Breast epithelium (tissue), 4 donors: ENCODE measurements around the gene DEFB113. TPM values are rescaled to one million over a fixed set of nuclear protein-coding genes. Genes with fewer than 3 reads are reported as not detected.

Source experiments
- DNase-seq, 2 donors: peaks; one replicate each; pipeline ENCODE4 v3.0.0-alpha.2; 2019; ENCODE audit warnings: low spot score in 2 of 2
- H3K27ac ChIP-seq, 2 donors: fragments of 200-600 bp; sonication (generic) in 1 of 2; one replicate each; pipeline ENCODE4 v1.5.1; 2016 to 2019; ENCODE audit warnings: mild to moderate bottlenecking in 1 of 2
- H3K27me3 ChIP-seq, 2 donors: fragments of 200-600 bp; sonication (generic) in 1 of 2; one replicate each; pipeline versions ENCODE4 v1.5.1 to v1.6.0; 2017 to 2019; ENCODE audit warnings: control low read depth in 1 of 2, mild to moderate bottlenecking in 1 of 2
- H3K36me3 ChIP-seq: fragments of 200-600 bp; one replicate; pipeline ENCODE4 v1.5.1; 2019
- H3K4me1 ChIP-seq, 2 donors: fragments of 200-600 bp; sonication (generic); one replicate each; pipeline ENCODE4 v1.5.1; 2016 to 2019; ENCODE audit warnings: control low read depth in 1 of 2
- H3K4me3 ChIP-seq, 3 donors: fragments of 200-600 bp; sonication (generic); 1 replicate in 2 of 3; 2 replicates in 1 of 3; pipeline ENCODE4 v1.5.1; 2016 to 2019; ENCODE audit warnings: mild to moderate bottlenecking in 3 of 3, moderate library complexity in 2 of 3
- H3K9me3 ChIP-seq, 2 donors: fragments of 200-600 bp; sonication (generic) in 1 of 2; one replicate each; pipeline ENCODE4 v1.5.1; 2016 to 2019; ENCODE audit warnings: control low read depth in 1 of 2
- CTCF ChIP-seq, 3 donors: fragments of 450-650 bp; IDR thresholded peaks; one replicate each; pipeline ENCODE4 v1.5.1; 2016 to 2017; ENCODE audit warnings: antibody characterized with exemption in 3 of 3, mild to moderate bottlenecking in 3 of 3, moderate library complexity in 3 of 3
- POLR2A ChIP-seq: fragments of 450-650 bp; IDR thresholded peaks from one replicate; pipeline ENCODE4 v1.6.1; 2016; ENCODE audit warnings: antibody characterized with exemption, mild to moderate bottlenecking, moderate library complexity
- POLR2AphosphoS5 ChIP-seq, 3 donors: sonication (generic); formaldehyde crosslinking; IDR thresholded peaks; one replicate each; pipeline ENCODE4 v1.6.1; 2017; ENCODE audit warnings: antibody characterized with exemption in 3 of 3
- intact Hi-C: fragments of 100-400 bp; cut with DNase I; formaldehyde crosslinking; loops from one replicate; pipeline ENCODE4 v1.15.1; 2023; ENCODE audit warnings: low total_unique reads
- total RNA-seq, 3 donors: library from RNA; depleted of rRNA; stranded (reverse); fragments of >200 nt; gene quantifications; one replicate each; pipeline ENCODE4 v1.1.0, GENCODE V29; 2016

The DEFB113 gene
- not detected for total RNA-seq

- TF ChIP-seq POLR2A, result no peak
- no peak for TF ChIP-seq CTCF (IDR thresholded peaks at IDR 0.05)
- no peak for TF ChIP-seq POLR2AphosphoS5 (IDR thresholded peaks at IDR 0.05)
- Histone ChIP-seq H3K4me3 (no peak within 1 kb of the TSS), H3K4me1 (no peaks in the 10 kb centered on the region), H3K36me3 (no peaks in the 10 kb centered on the region), H3K27me3 (no peaks in the 10 kb centered on the region), H3K27ac (no peak within 1 kb of the TSS), H3K9me3 (no peaks in the 10 kb centered on the region)
- no peak for DNase-seq
- intact Hi-C loops, result no loop called here
Measured at GRCh38 chr6:49969605-49970004, at the start of gene DEFB113. Gene DEFB113 (minus strand): TSS chr6:49969625. CDS start chr6:49969625, 0 bp downstream.

- H3K36me3 ChIP-seq, result no peaks in the 10 kb centered on the region
- H3K27me3 ChIP-seq, result no peaks in the 10 kb centered on the region
- no peaks in the 10 kb centered on the region for H3K4me1 ChIP-seq
- no peak overlapping the region for H3K27ac ChIP-seq
- intact Hi-C loops, result no loop called here
- no peaks in the 10 kb centered on the region for H3K9me3 ChIP-seq
- TF ChIP-seq CTCF (IDR thresholded peaks at IDR 0.05), result no peak
- TF ChIP-seq POLR2AphosphoS5 (IDR thresholded peaks at IDR 0.05), result no peak
- TF ChIP-seq POLR2A, result no peak
- no peak for DNase-seq
- no peak overlapping the region for H3K4me3 ChIP-seq
Measured at GRCh38 chr6:50007819-50008218, 38.4 kb upstream of the DEFB113 start.

- Histone ChIP-seq H3K4me3 (no peak overlapping the region), H3K36me3 (no peaks in the 10 kb centered on the region), H3K9me3 (no peaks in the 10 kb centered on the region), H3K4me1 (no peaks in the 10 kb centered on the region), H3K27me3 (no peaks in the 10 kb centered on the region), H3K27ac (no peak overlapping the region)
- intact Hi-C loops, result no loop called here
- DNase-seq, result no peak
- TF ChIP-seq CTCF (IDR thresholded peaks at IDR 0.05) (no peak), POLR2A (no peak), POLR2AphosphoS5 (IDR thresholded peaks at IDR 0.05) (no peak)
Measured at GRCh38 chr6:50003139-50003538, 33.7 kb upstream of the DEFB113 start.

GRCh38 chr6:49995278-49995677 lies 25.9 kb upstream of the DEFB113 start:
- no peaks in the 10 kb centered on the region for H3K36me3 ChIP-seq
- intact Hi-C loops, result no loop called here
- TF ChIP-seq POLR2AphosphoS5 (IDR thresholded peaks at IDR 0.05), result no peak
- H3K4me1 ChIP-seq, result no peaks in the 10 kb centered on the region
- no peak for DNase-seq
- no peaks in the 10 kb centered on the region for H3K9me3 ChIP-seq
- H3K27ac ChIP-seq, result no peak overlapping the region
- no peaks in the 10 kb centered on the region for H3K27me3 ChIP-seq
- no peak overlapping the region for H3K4me3 ChIP-seq

GRCh38 chr6:49988900-49989299 lies 19.5 kb upstream of the DEFB113 start:
- TF ChIP-seq CTCF (IDR thresholded peaks at IDR 0.05) (no peak), POLR2A (no peak), POLR2AphosphoS5 (IDR thresholded peaks at IDR 0.05) (no peak)
- Histone ChIP-seq H3K27ac (no peak overlapping the region), H3K9me3 (no peaks in the 10 kb centered on the region), H3K27me3 (no peaks in the 10 kb centered on the region), H3K4me3 (no peak overlapping the region), H3K36me3 (no peaks in the 10 kb centered on the region), H3K4me1 (no peaks in the 10 kb centered on the region)
- no peak for DNase-seq
- intact Hi-C loops, result no loop called here

GRCh38 chr6:49987749-49988148 lies 18.3 kb upstream of the DEFB113 start:
- DNase-seq, result no peak
- Histone ChIP-seq H3K36me3 (no peaks in the 10 kb centered on the region), H3K4me3 (no peak overlapping the region), H3K27ac (no peak overlapping the region), H3K27me3 (no peaks in the 10 kb centered on the region), H3K9me3 (no peaks in the 10 kb centered on the region), H3K4me1 (no peaks in the 10 kb centered on the region)
- intact Hi-C loops, result no loop called here
- TF ChIP-seq CTCF (IDR thresholded peaks at IDR 0.05), result no peak
- no peak for TF ChIP-seq POLR2AphosphoS5 (IDR thresholded peaks at IDR 0.05)
- TF ChIP-seq POLR2A, result no peak
